Chondrocyte (in vitro differentiated cells): ENCODE data around the gene SLC8A2. TPM values are rescaled to one million over a fixed set of nuclear protein-coding genes. Genes with fewer than 3 reads are reported as not detected.

Experiments
- DNase-seq: peaks from one replicate; pipeline ENCODE4 v3.0.0; 2021; ENCODE audit warnings: mixed read lengths, low spot score
- H3K27ac Mint-ChIP-seq: one replicate; pipeline ENCODE4 v1.8.0; 2021; ENCODE audit warnings: mild to moderate bottlenecking, moderate library complexity, mixed read lengths; ENCODE audit not compliant: unreplicated experiment
- H3K27me3 Mint-ChIP-seq: 2 replicates; pipeline ENCODE4 v1.8.0; 2021; ENCODE audit warnings: low read depth, mixed read lengths
- H3K36me3 Mint-ChIP-seq: 2 replicates; pipeline ENCODE4 v1.8.0; 2021; ENCODE audit warnings: low read depth, mixed read lengths
- H3K4me1 Mint-ChIP-seq: 2 replicates; pipeline ENCODE4 v1.8.0; 2021; ENCODE audit warnings: low read depth, mild to moderate bottlenecking, mixed read lengths
- H3K4me3 Mint-ChIP-seq: one replicate; pipeline ENCODE4 v1.8.0; 2021; ENCODE audit warnings: mild to moderate bottlenecking, moderate library complexity, mixed read lengths; ENCODE audit not compliant: unreplicated experiment
- H3K9me3 Mint-ChIP-seq: 2 replicates; pipeline ENCODE4 v1.8.0; 2021; ENCODE audit warnings: low read depth, mixed read lengths
- CTCF ChIP-seq: fragments of 200-600 bp; sonication (generic); IDR thresholded peaks from 2 replicates; pipeline ENCODE4 v1.5.0; 2021; ENCODE audit warnings: antibody characterized with exemption, mild to moderate bottlenecking, moderate library complexity
- total RNA-seq: library from RNA; stranded (reverse); gene quantifications from 3 replicates; pipeline ENCODE4 v1.2.1, GENCODE V29; 2021

The SLC8A2 gene
- total RNA-seq, 1 donor from 2014 or later, result 0.42 TPM

- no peaks in the 10 kb centered on the region for H3K9me3 Mint-ChIP-seq
- H3K27me3 Mint-ChIP-seq, result peaks cover 41% of the 10 kb centered on the region
- DNase-seq, result no peak
Observed at GRCh38 chr19:47470447-47471195, 1.1 kb downstream of the SLC8A2 start.

GRCh38 chr19:47469719-47470118 is 2.0 kb downstream of the SLC8A2 start:
- DNase-seq, result no peak
- Mint-ChIP-seq H3K36me3 (no peaks in the 10 kb centered on the region), H3K27ac (no peak overlapping the region), H3K9me3 (no peaks in the 10 kb centered on the region), H3K4me1 (peaks cover 12% of the 10 kb centered on the region), H3K4me3 (no peak overlapping the region), H3K27me3 (peaks cover 48% of the 10 kb centered on the region)
- TF ChIP-seq CTCF, result no peak

More at GRCh38 chr19:47470447-47471195, 1.1 kb downstream of the SLC8A2 start:
- H3K4me1 Mint-ChIP-seq, result peaks cover 12% of the 10 kb centered on the region
- peaks cover 3% of the 10 kb centered on the region for H3K36me3 Mint-ChIP-seq
- H3K4me3 Mint-ChIP-seq, result no peak overlapping the region
- no peak overlapping the region for H3K27ac Mint-ChIP-seq
- no peak for TF ChIP-seq CTCF

GRCh38 chr19:47469363-47469700 is 2.4 kb downstream of the SLC8A2 start:
- H3K4me3 Mint-ChIP-seq, result no peak overlapping the region
- no peaks in the 10 kb centered on the region for H3K36me3 Mint-ChIP-seq
- H3K4me1 Mint-ChIP-seq, result peaks cover 12% of the 10 kb centered on the region
- peaks cover 52% of the 10 kb centered on the region for H3K27me3 Mint-ChIP-seq
- TF ChIP-seq CTCF, result no peak
- H3K27ac Mint-ChIP-seq, result no peak overlapping the region
- no peaks in the 10 kb centered on the region for H3K9me3 Mint-ChIP-seq
- DNase-seq, result no peak

- H3K4me1 Mint-ChIP-seq, result peaks cover 12% of the 10 kb centered on the region
- H3K27ac Mint-ChIP-seq, result no peak overlapping the region
- no peaks in the 10 kb centered on the region for H3K36me3 Mint-ChIP-seq
- peaks cover 54% of the 10 kb centered on the region for H3K27me3 Mint-ChIP-seq
- TF ChIP-seq CTCF, result no peak
- H3K9me3 Mint-ChIP-seq, result no peaks in the 10 kb centered on the region
- H3K4me3 Mint-ChIP-seq, result no peak overlapping the region
- DNase-seq, result no peak
Observed at GRCh38 chr19:47467914-47468313, 3.8 kb downstream of the SLC8A2 start.

- peaks cover 4% of the 10 kb centered on the region for H3K4me1 Mint-ChIP-seq
- TF ChIP-seq CTCF, result no peak
- no peak overlapping the region for H3K27ac Mint-ChIP-seq
- no peak overlapping the region for H3K4me3 Mint-ChIP-seq
- no peaks in the 10 kb centered on the region for H3K36me3 Mint-ChIP-seq
- no peak for DNase-seq
- no peaks in the 10 kb centered on the region for H3K9me3 Mint-ChIP-seq
- peaks cover 47% of the 10 kb centered on the region for H3K27me3 Mint-ChIP-seq
Observed at GRCh38 chr19:47465957-47466356, 5.7 kb downstream of the SLC8A2 start.
